ENCODE data around the gene BCL2L2. TPM values are rescaled to one million over a fixed set of nuclear protein-coding genes. Genes with fewer than 3 reads are reported as not detected.
A peak's percentile ranks its signal among the peaks of the same experiment; 100 is the strongest.

Gene BCL2L2
- total and polyA plus RNA-seq, 2 of the 8 experiments (the other 6 are each of a cell fraction or from before 2014, with no cell fraction given): 9.3 to 13.8 TPM

- no peak overlapping the region for H4K5ac ChIP-seq (ENCODE audit: insufficient read length, low read depth, low read length)
- H2BK5ac ChIP-seq (ENCODE audit: low read depth, low read length): no peak overlapping the region
- no peak overlapping the region for H2BK120ac ChIP-seq (replicated peaks; ENCODE audit: low read depth, low read length)
- ChIA-PET CTCF (ENCODE audit: partially characterized antibody) (interaction anchor here (0.7 to 5.9 kb wide), 34 partner anchors 8 to 291 kb away, joined by 3 to 69 read pairs (median 4); partner anchors contain the start of genes BCL2L2, CMTM5 and EFS), POLR2A (ENCODE audit: partially characterized antibody) (interaction anchor here (0.9 to 3.7 kb wide), 10 partner anchors 8 to 363 kb away, joined by 3 to 25 read pairs (median 4); partner anchors contain the start of genes BCL2L2, EFS and PABPN1)
- no peak overlapping the region for H2AK5ac ChIP-seq (ENCODE audit: low read depth, low read length)
- peak overlapping the region; percentile 39; the same call in 1 of the 2 replicates for H2BK12ac ChIP-seq (ENCODE audit: low read depth, low read length)
- no peaks in the 10 kb centered on the region for H3K79me2 ChIP-seq (ENCODE audit: control insufficient read depth in 1 of 2, insufficient read depth in 2 of 2, low read length in 2 of 2)
- H3K9ac ChIP-seq (replicated peaks in 1 of 4; ENCODE audit: extremely low read depth in 1 of 4, low read depth in 3 of 4, low read length in 3 of 4): no peak overlapping the region
- H2BK20ac ChIP-seq (ENCODE audit: low read length): no peak overlapping the region
- H2AFZ ChIP-seq (ENCODE audit: low read length): no peak overlapping the region
- no peak overlapping the region for H3K27ac ChIP-seq (ENCODE audit: low read depth, low read length)
- peaks cover 2% of the 10 kb centered on the region in 2 experiments; a peak in 1 of 4 replicates for H3K9me3 ChIP-seq (ENCODE audit: insufficient read depth in 2 of 2, low read depth in 1 of 2, low read length in 1 of 2)
- H3K36me3 ChIP-seq (ENCODE audit: control insufficient read depth in 2 of 4, insufficient read depth in 4 of 4, low read length in 3 of 4): no peaks in the 10 kb centered on the region
- H3K23ac ChIP-seq (ENCODE audit: insufficient read length): no peak overlapping the region
- H4K91ac ChIP-seq (replicated peaks; ENCODE audit: insufficient read length, low read length): no peak overlapping the region
- no peak for TF ChIP-seq CHD1 (IDR thresholded peaks at IDR 0.05; ENCODE audit: low read depth, low read length)
- no peak for TF ChIP-seq MAX (IDR thresholded peaks at IDR 0.05)
- TF ChIP-seq TCF12 (IDR thresholded peaks at IDR 0.05; ENCODE audit: low read depth, low read length): no peak
- TF ChIP-seq FOSL1 (IDR thresholded peaks at IDR 0.05; ENCODE audit: insufficient read depth, low read depth, low read length): no peak
- TF ChIP-seq CTCF (IDR thresholded peaks at IDR 0.05; ENCODE audit: control extremely low read depth in 1 of 3, insufficient read depth in 1 of 3, low read depth in 1 of 3, low read length in 3 of 3): peak in 2 of 3 experiments; percentile 22 to 33; a peak in 2 of 4 replicates
- no peak for TF ChIP-seq MAFK (IDR thresholded peaks at IDR 0.05; ENCODE audit: low read depth, low read length)
- no peak for TF ChIP-seq CHD2 (IDR thresholded peaks at IDR 0.05; ENCODE audit: low read length)
- no peak for TF ChIP-seq RNF2 (IDR thresholded peaks at IDR 0.05; ENCODE audit: borderline replicate concordance, low read depth, low read length, missing control alignments, poor library complexity, severe bottlenecking)
- no peaks in the 10 kb centered on the region for H4K20me1 ChIP-seq (replicated peaks in 1 of 2; ENCODE audit: control insufficient read depth in 1 of 2, insufficient read depth in 2 of 2, low read length in 2 of 2)
- FAIRE-seq: no peak
- H3K27me3 ChIP-seq (replicated peaks in 1 of 4; ENCODE audit: control insufficient read depth in 3 of 4, extremely low read depth in 1 of 4, insufficient read depth in 3 of 4, low read length in 3 of 4): peaks cover 0 to 4% (median 2%) of the 10 kb centered on the region in 4 experiments; a peak in 3 of 7 replicates
- no peak overlapping the region for H3K4me3 ChIP-seq (ENCODE audit: extremely low read depth in 1 of 4, insufficient read depth in 2 of 4, low read depth in 3 of 4, low read length in 4 of 4)
- H3K56ac ChIP-seq (replicated peaks; ENCODE audit: insufficient read length, low read depth, low read length): no peak overlapping the region
- H4K8ac ChIP-seq (ENCODE audit: extremely low read depth, insufficient read depth, low read length): 0 out of 2 replicates have a peak overlapping the region, but pooled peaks have one; percentile 84
- H3K23me2 ChIP-seq (ENCODE audit: low read depth, low read length): no peaks in the 10 kb centered on the region
- H3K18ac ChIP-seq (ENCODE audit: extremely low read depth, low read length): no peak overlapping the region
- no peak overlapping the region for H2BK15ac ChIP-seq (ENCODE audit: low read length)
- DNase-seq (ENCODE audit: low read depth in 1 of 2, low spot score in 2 of 2): no peak
- H3K14ac ChIP-seq (ENCODE audit: insufficient read length): no peak overlapping the region
- H3K4me2 ChIP-seq (ENCODE audit: insufficient read depth in 1 of 2, low read depth in 2 of 2, low read length in 2 of 2): no peak overlapping the region; a peak in 1 of 4 replicates
- H3K4me1 ChIP-seq (replicated peaks in 1 of 4; ENCODE audit: control insufficient read depth in 3 of 4, insufficient read depth in 4 of 4, low read length in 3 of 4): peaks cover 0 to 4% (median 1%) of the 10 kb centered on the region in 4 experiments; a peak in 3 of 7 replicates
- H3K79me1 ChIP-seq (ENCODE audit: low read depth, low read length): no peaks in the 10 kb centered on the region
- no peak overlapping the region for H3K4ac ChIP-seq (replicated peaks; ENCODE audit: insufficient read length, low read depth, low read length)
- WGBS, 2 experiments (ENCODE audit: extremely low coverage in 1 of 2, insufficient coverage in 1 of 2, insufficient read length in 1 of 2, insufficient replicate concordance in 2 of 2, low coverage in 1 of 2, low lambda C conversion rate in 2 of 2, missing lambda C conversion rate in 1 of 2): 70% methylated on average over 13 of the region's 13 CpGs; no CpG with 5 or more reads in 1 of the 2 experiments
These were observed 39.5 kb downstream of the BCL2L2 start for GRCh38 chr14:23345987-23346692.

All from H1 (cell line).